GM15510 (cell line): Measurements from ENCODE around the gene SURF4.

Experiments used
- POLR2A ChIP-seq: IDR thresholded peaks from 3 replicates; pipeline ENCODE4 v1.6.1; 2011; ENCODE audit warnings: borderline replicate concordance; ENCODE audit not compliant: insufficient read length; ENCODE audit errors: extremely low read depth

The SURF4 gene

GRCh38 chr9:133322701-133323100 is 53.2 kb downstream of the SURF4 start:
- no peak for TF ChIP-seq POLR2A

GRCh38 chr9:133321411-133321935 is 54.4 kb downstream of the SURF4 start:
- TF ChIP-seq POLR2A, result no peak

GRCh38 chr9:133320421-133320881 is 55.4 kb downstream of the SURF4 start:
- no peak for TF ChIP-seq POLR2A

GRCh38 chr9:133315997-133316396 is 59.9 kb downstream of the SURF4 start:
- no peak for TF ChIP-seq POLR2A
